GM12878 (cell line): Measurements from ENCODE around the gene INTS6. TPM values are rescaled to one million over a fixed set of nuclear protein-coding genes. Genes with fewer than 3 reads are reported as not detected.

Experiments
- ATAC-seq: fragments of 200-7000 bp; cut with Tn5 transposase; 3 replicates; pipeline ENCODE4 v1.9.1; 2020; ENCODE audit warnings: mild to moderate bottlenecking, moderate library complexity
- BruUV-seq: library from RNA; stranded (reverse); fragments of 400-500 nt; replicated peaks from 2 replicates; lab custom pipeline; 2021; lab: Mats Ljungman, UMichigan
- CTCF ChIA-PET: fragments of 300-600 bp; sonication (Branson Sonifier 250); formaldehyde crosslinking; extraction: SDS; loops from one replicate; lab custom pipeline; 2021; ENCODE audit warnings: inconsistent platforms; lab: Yijun Ruan, JAX
- POLR2A ChIA-PET: fragments of 350-600 bp; formaldehyde crosslinking; extraction: SDS; loops from one replicate; lab custom pipeline; 2021; ENCODE audit warnings: inconsistent platforms; lab: Charles Lee
- RAD21 ChIA-PET: fragments of 300-600 bp; sonication (Branson Sonifier 250); formaldehyde crosslinking; loops from one replicate; lab custom pipeline; 2023; ENCODE audit warnings: antibody characterized with exemption; ENCODE audit not compliant: unreplicated experiment; lab: Charles Lee
- SMC1A ChIA-PET: fragments of 300-600 bp; sonication (Branson Sonifier 250); formaldehyde crosslinking; loops from one replicate; lab custom pipeline; 2023; ENCODE audit not compliant: unreplicated experiment, uncharacterized antibody; lab: Charles Lee
- DNase-seq: peaks from one replicate; pipeline ENCODE4 v3.0.0-alpha.2; 2011; ENCODE audit warnings: low read depth, low spot score
- FAIRE-seq: peaks from 3 replicates; lab custom pipeline; 2011; peaks lifted over from hg19 to GRCh38; lab: Jason Lieb, UNC
- H2AFZ ChIP-seq: 2 replicates; pipeline ENCODE4 v1.6.0; 2011; ENCODE audit warnings: low read depth, low read length, control low read depth; ENCODE audit not compliant: control insufficient read depth
- H3K27ac ChIP-seq: 2 replicates; pipeline ENCODE4 v1.5.1; 2011; ENCODE audit warnings: control low read depth; ENCODE audit not compliant: control insufficient read depth, insufficient read depth
- H3K27me3 ChIP-seq, 2 experiments: replicated peaks in 1 of 2; 2 replicates each; pipeline versions ENCODE4 v1.6.0 to v1.6.1; 2011; ENCODE audit warnings: low read length in 1 of 2; ENCODE audit not compliant: control insufficient read depth in 2 of 2, insufficient read depth in 2 of 2
- H3K36me3 ChIP-seq, 2 experiments: 2 replicates each; pipeline ENCODE4 v1.5.1; 2011; ENCODE audit warnings: low read length in 1 of 2; ENCODE audit not compliant: control insufficient read depth in 2 of 2, insufficient read depth in 2 of 2
- H3K4me1 ChIP-seq: 2 replicates; pipeline ENCODE4 v1.6.1; 2011; ENCODE audit warnings: mild to moderate bottlenecking, low read length, moderate library complexity, mixed read lengths; ENCODE audit not compliant: control insufficient read depth, insufficient read depth
- H3K4me2 ChIP-seq: 2 replicates; pipeline ENCODE4 v1.6.0; 2011; ENCODE audit warnings: control low read depth; ENCODE audit not compliant: control insufficient read depth, insufficient read depth
- H3K4me3 ChIP-seq: fragments of 200-600 bp; sonication (generic); 2 replicates; pipeline ENCODE4 v1.5.1; 2016
- H3K79me2 ChIP-seq: 2 replicates; pipeline ENCODE4 v1.6.0; 2011; ENCODE audit warnings: low read length; ENCODE audit not compliant: control insufficient read depth, insufficient read depth
- H3K9ac ChIP-seq: 2 replicates; pipeline ENCODE4 v1.8.0; 2011; ENCODE audit warnings: low read length, control low read depth, mixed read lengths; ENCODE audit not compliant: control insufficient read depth, insufficient read depth
- H3K9me3 ChIP-seq: replicated peaks from 3 replicates; pipeline ENCODE4 v1.5.1; 2011; ENCODE audit warnings: mild to moderate bottlenecking, low read length; ENCODE audit not compliant: control insufficient read depth, insufficient read depth
- H4K20me1 ChIP-seq: 2 replicates; pipeline ENCODE4 v1.6.0; 2011; ENCODE audit not compliant: control insufficient read depth, insufficient read depth
- FOS ChIP-seq: IDR thresholded peaks from 3 replicates; pipeline ENCODE4 v1.6.1; 2011; ENCODE audit warnings: borderline replicate concordance; ENCODE audit not compliant: insufficient read length; ENCODE audit errors: extremely low read depth
- HDAC2 ChIP-seq: fragments of 200-600 bp; sonication (generic); IDR thresholded peaks from 2 replicates; pipeline ENCODE4 v1.6.1; 2017
- IRF4 ChIP-seq: IDR thresholded peaks from 2 replicates; pipeline ENCODE4 v1.6.1; 2011; ENCODE audit warnings: low read depth, low read length
- MYC ChIP-seq: IDR thresholded peaks from 2 replicates; pipeline ENCODE4 v1.6.1; 2011; ENCODE audit warnings: mild to moderate bottlenecking, low read length, moderate library complexity, inconsistent platforms; ENCODE audit not compliant: insufficient read depth, insufficient replicate concordance, insufficient read length, severe bottlenecking
- NR2C2 ChIP-seq: IDR thresholded peaks from 2 replicates; pipeline ENCODE4 v1.6.1; 2011; ENCODE audit warnings: borderline replicate concordance, low read depth; ENCODE audit not compliant: control insufficient read depth, insufficient read length
- RAD21 ChIP-seq: IDR thresholded peaks from 2 replicates; pipeline ENCODE4 v1.6.1; 2011; ENCODE audit warnings: mild to moderate bottlenecking, low read depth, low read length, moderate library complexity; ENCODE audit not compliant: insufficient read depth
- RUNX3 ChIP-seq: IDR thresholded peaks from 2 replicates; pipeline ENCODE4 v1.6.1; 2012; ENCODE audit warnings: low read length, inconsistent platforms
- SREBF1 ChIP-seq: IDR thresholded peaks from 2 replicates; pipeline ENCODE4 v1.6.1; 2012; ENCODE audit warnings: mild to moderate bottlenecking, low read length
- WGBS: methylation state at CpG from one replicate; pipeline ENCODE4 v1.1.6; 2016; ENCODE audit warnings: low lambda C conversion rate; ENCODE audit not compliant: insufficient replicate concordance, insufficient coverage; ENCODE audit errors: missing lambda C conversion rate; 5-methylcytosine and 5-hydroxymethylcytosine counted together
- in situ Hi-C: fragments of 300-500 bp; cut with MboI; formaldehyde crosslinking; loops from 9 replicates; pipeline ENCODE4 v1.14.3; 2018; ENCODE audit warnings: mixed read lengths
- intact Hi-C: fragments of 100-400 bp; cut with micrococcal nuclease; formaldehyde crosslinking; loops from one replicate; pipeline ENCODE4 v1.14.2; 2022; ENCODE audit not compliant: unreplicated experiment
- polyA plus RNA-seq, 11 experiments: library from polyadenylated mRNA; depleted of rRNA in 4 of 11; unstranded in 6 of 11; stranded (reverse) in 5 of 11; fragments of >200 nt; fragmentation: Nextera tagmentation in 4 of 11; fragmentation: Illumina TruSeq in 1 of 11; extraction: Ambion mirVana in 4 of 11; extraction: Trizol in 1 of 11; gene quantifications; 1 replicate in 1 of 11; 2 replicates in 10 of 11; pipeline versions ENCODE4 v1.2.1 to v1.2.3, GENCODE V29; 2011 to 2016; ENCODE audit warnings: inconsistent platforms in 2 of 11, missing spikeins in 2 of 11, low read depth in 1 of 11
- total RNA-seq, 4 experiments: library from RNA; depleted of rRNA in 3 of 4; stranded (reverse); fragments of >200 nt in 3 of 4; fragmentation: Illumina TruSeq in 1 of 4; extraction: Trizol in 1 of 4; gene quantifications; 2 replicates each; pipeline versions ENCODE4 v1.2.1 to v1.2.3, GENCODE V29; 2013 to 2021
- TF ChIP-seq, protein P1 (sequence below): IDR thresholded peaks from 2 replicates; pipeline ENCODE4 v1.6.1; 2011; ENCODE audit warnings: borderline replicate concordance, low read depth, mild to moderate bottlenecking, moderate library complexity, mixed read lengths, low read length; ENCODE audit not compliant: insufficient read depth; ENCODE audit errors: extremely low read length
- TF ChIP-seq, protein P2 (sequence below): fragments of 450-650 bp; formaldehyde crosslinking; IDR thresholded peaks from 2 replicates; pipeline ENCODE4 v1.5.0; 2022; ENCODE audit warnings: mild to moderate bottlenecking, missing genetic modification characterization
- TF ChIP-seq, protein P3 (sequence below): IDR thresholded peaks from 2 replicates; pipeline ENCODE4 v1.6.1; 2012; ENCODE audit warnings: improper control_type of control experiment, low read depth, low read length; ENCODE audit not compliant: insufficient replicate concordance

Gene INTS6
- total and polyA plus RNA-seq, 10 of the 15 experiments (the other 5 are each of a cell fraction or from before 2014, with no cell fraction given), result 7.2 to 57.7 (median 30.9) TPM

DNA sequence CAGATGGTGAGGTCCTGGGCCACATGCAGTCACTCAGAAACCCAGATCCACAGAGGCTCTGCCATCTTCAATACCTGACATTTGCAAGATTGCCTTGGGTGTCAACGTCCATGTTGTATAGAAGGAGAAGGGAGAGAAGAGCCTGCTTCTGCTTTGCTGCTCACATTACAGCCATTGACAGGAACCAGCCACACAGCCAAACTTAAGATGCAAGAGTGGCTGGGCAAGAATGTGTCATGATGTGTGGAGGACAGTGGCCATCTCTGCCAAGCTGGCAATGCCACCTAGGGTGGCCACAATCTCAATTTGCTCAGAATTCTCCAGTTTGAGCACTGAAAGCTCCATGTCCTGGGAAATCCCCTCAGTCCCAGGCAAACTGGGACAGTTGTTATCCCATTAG lies 139.2 kb downstream of the INTS6 start:
- no peaks in the 10 kb centered on the region for H3K36me3 ChIP-seq
- ChIA-PET SMC1A (no interaction called here), RAD21 (no interaction called here), CTCF (interaction anchor here (1.1 to 7.2 kb wide), 3 partner anchors 9 to 27 kb away, joined by 3 to 32 read pairs (median 3); no protein-coding TSS in a partner anchor), POLR2A (interaction anchor here (1.4 kb wide), 1 partner anchor 9 kb away, joined by 3 read pairs; no protein-coding TSS in a partner anchor)
- ATAC-seq (no peak), FAIRE-seq (no peak), DNase-seq (no peak)
- H3K4me2 ChIP-seq, result no peak overlapping the region
- WGBS, result 64% methylated on average over 1 of the region's 1 CpG
- H3K27me3 ChIP-seq, result peaks cover 0 to 3% of the 10 kb centered on the region in 2 experiments; a peak in 2 of 4 replicates
- in situ Hi-C loops, result no loop called here
- no peaks in the 10 kb centered on the region for H3K79me2 ChIP-seq
- intact Hi-C loops, result no loop called here
- no TSS peak for BruUV-seq
- no peak overlapping the region for H2AFZ ChIP-seq
- H3K9ac ChIP-seq, result no peak overlapping the region
- no peaks in the 10 kb centered on the region for H3K9me3 ChIP-seq
- no peak overlapping the region for H3K4me3 ChIP-seq
- H3K27ac ChIP-seq, result no peak overlapping the region
- no peaks in the 10 kb centered on the region for H4K20me1 ChIP-seq
- H3K4me1 ChIP-seq, result no peaks in the 10 kb centered on the region
- TF ChIP-seq NR2C2 (no peak), IRF4 (no peak), HDAC2 (no peak), SREBF1 (no peak), FOS (no peak), RAD21 (no peak), RUNX3 (no peak), MYC (no peak)
- TF ChIP-seq, protein P1, sequence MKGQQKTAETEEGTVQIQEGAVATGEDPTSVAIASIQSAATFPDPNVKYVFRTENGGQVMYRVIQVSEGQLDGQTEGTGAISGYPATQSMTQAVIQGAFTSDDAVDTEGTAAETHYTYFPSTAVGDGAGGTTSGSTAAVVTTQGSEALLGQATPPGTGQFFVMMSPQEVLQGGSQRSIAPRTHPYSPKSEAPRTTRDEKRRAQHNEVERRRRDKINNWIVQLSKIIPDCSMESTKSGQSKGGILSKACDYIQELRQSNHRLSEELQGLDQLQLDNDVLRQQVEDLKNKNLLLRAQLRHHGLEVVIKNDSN, result no peak
- TF ChIP-seq, protein P2, sequence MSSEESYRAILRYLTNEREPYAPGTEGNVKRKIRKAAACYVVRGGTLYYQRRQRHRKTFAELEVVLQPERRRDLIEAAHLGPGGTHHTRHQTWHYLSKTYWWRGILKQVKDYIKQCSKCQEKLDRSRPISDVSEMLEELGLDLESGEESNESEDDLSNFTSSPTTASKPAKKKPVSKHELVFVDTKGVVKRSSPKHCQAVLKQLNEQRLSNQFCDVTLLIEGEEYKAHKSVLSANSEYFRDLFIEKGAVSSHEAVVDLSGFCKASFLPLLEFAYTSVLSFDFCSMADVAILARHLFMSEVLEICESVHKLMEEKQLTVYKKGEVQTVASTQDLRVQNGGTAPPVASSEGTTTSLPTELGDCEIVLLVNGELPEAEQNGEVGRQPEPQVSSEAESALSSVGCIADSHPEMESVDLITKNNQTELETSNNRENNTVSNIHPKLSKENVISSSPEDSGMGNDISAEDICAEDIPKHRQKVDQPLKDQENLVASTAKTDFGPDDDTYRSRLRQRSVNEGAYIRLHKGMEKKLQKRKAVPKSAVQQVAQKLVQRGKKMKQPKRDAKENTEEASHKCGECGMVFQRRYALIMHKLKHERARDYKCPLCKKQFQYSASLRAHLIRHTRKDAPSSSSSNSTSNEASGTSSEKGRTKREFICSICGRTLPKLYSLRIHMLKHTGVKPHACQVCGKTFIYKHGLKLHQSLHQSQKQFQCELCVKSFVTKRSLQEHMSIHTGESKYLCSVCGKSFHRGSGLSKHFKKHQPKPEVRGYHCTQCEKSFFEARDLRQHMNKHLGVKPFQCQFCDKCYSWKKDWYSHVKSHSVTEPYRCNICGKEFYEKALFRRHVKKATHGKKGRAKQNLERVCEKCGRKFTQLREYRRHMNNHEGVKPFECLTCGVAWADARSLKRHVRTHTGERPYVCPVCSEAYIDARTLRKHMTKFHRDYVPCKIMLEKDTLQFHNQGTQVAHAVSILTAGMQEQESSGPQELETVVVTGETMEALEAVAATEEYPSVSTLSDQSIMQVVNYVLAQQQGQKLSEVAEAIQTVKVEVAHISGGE (CRISPR knock-in tag), result no peak
- TF ChIP-seq, protein P3, sequence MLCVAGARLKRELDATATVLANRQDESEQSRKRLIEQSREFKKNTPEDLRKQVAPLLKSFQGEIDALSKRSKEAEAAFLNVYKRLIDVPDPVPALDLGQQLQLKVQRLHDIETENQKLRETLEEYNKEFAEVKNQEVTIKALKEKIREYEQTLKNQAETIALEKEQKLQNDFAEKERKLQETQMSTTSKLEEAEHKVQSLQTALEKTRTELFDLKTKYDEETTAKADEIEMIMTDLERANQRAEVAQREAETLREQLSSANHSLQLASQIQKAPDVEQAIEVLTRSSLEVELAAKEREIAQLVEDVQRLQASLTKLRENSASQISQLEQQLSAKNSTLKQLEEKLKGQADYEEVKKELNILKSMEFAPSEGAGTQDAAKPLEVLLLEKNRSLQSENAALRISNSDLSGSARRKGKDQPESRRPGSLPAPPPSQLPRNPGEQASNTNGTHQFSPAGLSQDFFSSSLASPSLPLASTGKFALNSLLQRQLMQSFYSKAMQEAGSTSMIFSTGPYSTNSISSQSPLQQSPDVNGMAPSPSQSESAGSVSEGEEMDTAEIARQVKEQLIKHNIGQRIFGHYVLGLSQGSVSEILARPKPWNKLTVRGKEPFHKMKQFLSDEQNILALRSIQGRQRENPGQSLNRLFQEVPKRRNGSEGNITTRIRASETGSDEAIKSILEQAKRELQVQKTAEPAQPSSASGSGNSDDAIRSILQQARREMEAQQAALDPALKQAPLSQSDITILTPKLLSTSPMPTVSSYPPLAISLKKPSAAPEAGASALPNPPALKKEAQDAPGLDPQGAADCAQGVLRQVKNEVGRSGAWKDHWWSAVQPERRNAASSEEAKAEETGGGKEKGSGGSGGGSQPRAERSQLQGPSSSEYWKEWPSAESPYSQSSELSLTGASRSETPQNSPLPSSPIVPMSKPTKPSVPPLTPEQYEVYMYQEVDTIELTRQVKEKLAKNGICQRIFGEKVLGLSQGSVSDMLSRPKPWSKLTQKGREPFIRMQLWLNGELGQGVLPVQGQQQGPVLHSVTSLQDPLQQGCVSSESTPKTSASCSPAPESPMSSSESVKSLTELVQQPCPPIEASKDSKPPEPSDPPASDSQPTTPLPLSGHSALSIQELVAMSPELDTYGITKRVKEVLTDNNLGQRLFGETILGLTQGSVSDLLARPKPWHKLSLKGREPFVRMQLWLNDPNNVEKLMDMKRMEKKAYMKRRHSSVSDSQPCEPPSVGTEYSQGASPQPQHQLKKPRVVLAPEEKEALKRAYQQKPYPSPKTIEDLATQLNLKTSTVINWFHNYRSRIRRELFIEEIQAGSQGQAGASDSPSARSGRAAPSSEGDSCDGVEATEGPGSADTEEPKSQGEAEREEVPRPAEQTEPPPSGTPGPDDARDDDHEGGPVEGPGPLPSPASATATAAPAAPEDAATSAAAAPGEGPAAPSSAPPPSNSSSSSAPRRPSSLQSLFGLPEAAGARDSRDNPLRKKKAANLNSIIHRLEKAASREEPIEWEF, result no peak
